Activated CD8-positive, alpha-beta memory T cell treated with anti-CD3 and anti-CD28 coated beads for 24 hours (primary cell): Measurements from ENCODE around the gene PNPLA7.
"Not testable (repeated sequence)": the region's sequence is repeated elsewhere in the genome, so short reads cannot be mapped to it uniquely, and the experiment has no call there.

Source experiments
- DNase-seq: peaks from one replicate; pipeline ENCODE4 v3.0.0-alpha.2; 2020

The PNPLA7 gene

GRCh38 chr9:137574192-137574591, 24.0 kb upstream of the PNPLA7 start:
- no peak for DNase-seq

- no peak for DNase-seq
Observed at GRCh38 chr9:137570566-137570965, 20.4 kb upstream of the PNPLA7 start.

- no peak for DNase-seq
Observed at GRCh38 chr9:137569609-137570203, 19.5 kb upstream of the PNPLA7 start.

DNA sequence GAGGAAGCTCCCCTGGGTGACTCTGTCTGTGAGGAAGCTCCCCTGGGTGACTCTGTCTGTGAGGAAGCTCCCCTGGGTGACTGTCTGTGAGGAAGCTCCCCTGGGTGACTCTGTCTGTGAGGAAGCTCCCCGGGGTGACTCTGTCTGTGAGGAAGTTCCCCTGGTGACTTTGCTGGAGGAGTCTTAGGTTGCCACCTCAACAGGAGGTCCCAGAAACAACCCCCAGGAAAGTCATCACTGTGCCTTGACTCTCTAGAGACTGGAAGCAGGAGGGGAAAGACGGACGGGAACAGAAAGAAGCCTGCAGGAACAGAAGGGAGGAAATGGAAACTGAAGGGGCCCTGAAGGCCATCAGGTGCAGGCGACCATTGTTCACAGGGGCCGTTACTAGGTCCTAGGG, 18.2 kb upstream of the PNPLA7 start:
- DNase-seq, result not testable (repeated sequence)

DNA sequence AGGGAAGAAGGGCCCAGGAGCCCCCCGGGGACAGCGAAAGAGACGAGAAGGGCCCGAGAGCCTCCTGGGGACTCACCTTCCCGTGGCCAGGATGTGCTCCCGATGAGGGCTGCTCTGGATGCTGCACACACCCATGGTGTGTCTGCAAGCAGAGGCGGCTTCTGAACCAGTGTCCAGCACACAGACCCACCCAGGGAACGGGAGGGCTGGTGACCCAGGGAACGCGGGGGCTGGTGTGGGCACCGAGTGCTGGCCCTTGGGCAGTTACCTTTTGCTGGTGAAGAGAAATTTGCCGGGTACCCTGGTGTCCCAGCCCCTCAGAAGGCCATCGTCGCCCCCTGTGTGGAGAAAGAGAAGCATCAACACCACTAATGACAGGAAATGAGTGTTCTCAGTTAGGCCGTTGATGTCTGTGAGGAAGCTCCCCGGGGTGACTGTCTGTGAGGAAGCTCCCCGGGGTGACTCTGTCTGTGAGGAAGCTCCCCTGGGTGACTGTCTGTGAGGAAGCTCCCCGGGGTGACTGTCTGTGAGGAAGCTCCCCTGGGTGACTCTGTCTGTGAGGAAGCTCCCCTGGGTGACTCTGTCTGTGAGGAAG, 14.7 kb upstream of the PNPLA7 start:
- no peak for DNase-seq

DNA sequence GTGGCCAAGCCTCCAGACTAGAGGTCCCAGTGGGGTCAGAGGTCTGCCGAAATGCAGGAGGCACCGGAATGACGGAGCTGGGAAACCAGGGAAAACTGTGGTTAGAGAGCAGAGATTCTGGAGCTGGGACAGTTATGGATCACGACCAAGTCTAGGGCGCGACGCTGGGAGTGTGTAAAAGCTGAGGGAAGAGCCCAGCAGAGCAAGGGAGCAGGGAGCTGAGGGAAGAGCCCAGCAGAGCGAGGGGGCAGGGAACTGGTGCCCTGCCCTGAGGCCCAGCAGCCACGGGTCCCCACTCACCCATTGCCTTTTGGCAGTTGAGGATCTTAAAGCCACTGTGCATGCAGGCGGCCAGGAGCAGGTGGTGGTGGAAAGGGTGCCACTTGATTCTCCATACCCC, 13.9 kb upstream of the PNPLA7 start:
- no peak for DNase-seq

DNA sequence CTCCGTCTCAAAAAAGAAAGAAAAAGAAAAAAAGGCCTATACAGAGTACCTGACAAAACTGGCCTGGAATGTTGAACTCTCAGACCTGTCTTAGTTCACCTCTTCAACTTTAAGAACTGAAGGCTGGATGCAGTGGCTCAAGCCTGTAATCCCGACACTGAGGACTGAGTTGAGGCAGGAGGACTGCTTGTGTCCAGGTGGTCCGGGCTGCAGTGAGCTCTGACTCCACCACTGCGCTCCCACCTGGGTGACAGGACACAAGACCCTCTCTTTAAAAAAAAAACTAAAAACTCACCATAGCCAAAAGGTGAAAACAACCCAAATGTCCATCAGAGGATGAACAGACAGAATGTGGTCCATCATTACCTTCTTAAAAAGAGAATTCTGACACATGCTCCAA, 7.9 kb upstream of the PNPLA7 start:
- DNase-seq, result no peak

DNA sequence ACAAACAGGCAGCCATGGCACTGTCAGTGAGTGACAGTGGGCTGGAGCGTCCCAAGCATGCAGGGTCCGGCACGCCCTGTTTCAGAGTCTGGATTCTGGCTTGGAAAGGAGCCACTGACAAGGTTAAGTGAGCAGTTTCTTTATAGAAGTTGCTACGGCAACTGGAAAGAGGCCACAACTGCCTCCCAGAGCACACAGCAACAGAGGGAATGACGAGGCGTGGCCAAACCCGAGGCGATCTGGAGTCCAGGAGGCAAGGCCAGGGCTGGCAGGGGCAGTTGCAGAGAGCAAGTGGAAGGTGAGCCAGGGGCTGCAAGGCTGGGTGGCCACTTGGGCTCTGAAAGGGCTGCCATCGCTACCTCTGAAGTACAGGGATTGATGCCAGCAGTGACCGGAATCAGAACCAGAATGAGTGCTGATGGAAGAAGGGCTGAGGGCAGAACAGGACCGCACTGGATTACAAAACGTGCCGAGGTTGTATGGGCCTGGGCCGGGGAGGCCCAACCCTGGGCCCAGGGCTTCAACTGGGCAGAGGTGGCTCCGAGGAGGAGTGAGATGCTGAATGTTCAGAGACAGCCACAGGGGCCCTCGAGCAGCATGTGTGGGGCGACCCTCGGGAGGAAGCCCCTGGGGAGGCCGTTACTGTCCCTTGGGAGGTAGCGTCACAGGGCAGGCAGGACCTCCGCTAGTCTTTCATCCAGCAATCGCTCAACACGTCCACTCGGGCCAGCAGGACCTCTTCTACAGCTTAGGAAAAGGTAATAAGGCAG, 6.1 kb upstream of the PNPLA7 start:
- DNase-seq, result no peak

- DNase-seq, result no peak
Observed at GRCh38 chr9:137555179-137555578, 5.0 kb upstream of the PNPLA7 start.

- no peak for DNase-seq
Observed at GRCh38 chr9:137554349-137554748, 4.1 kb upstream of the PNPLA7 start.

DNA sequence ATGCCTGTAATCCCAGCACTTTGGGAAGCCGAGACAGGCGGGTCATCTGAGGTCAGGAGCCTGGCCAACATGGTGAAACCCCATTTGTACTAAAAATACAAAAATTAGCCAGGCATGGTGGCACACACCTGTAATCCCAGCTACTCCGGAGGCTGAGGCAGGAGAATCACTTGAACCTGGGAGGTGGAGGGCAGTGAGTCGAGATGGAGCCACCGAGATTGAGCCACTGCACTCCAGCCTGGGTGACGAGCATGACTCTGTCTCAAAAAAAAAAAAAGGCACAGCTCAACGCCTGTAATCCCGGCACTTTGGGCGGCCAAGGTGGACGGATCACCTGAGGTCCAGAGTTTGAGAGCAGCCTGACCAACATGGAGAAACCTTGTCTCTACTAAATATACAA, 3.5 kb upstream of the PNPLA7 start:
- DNase-seq, result not testable (repeated sequence)

DNA sequence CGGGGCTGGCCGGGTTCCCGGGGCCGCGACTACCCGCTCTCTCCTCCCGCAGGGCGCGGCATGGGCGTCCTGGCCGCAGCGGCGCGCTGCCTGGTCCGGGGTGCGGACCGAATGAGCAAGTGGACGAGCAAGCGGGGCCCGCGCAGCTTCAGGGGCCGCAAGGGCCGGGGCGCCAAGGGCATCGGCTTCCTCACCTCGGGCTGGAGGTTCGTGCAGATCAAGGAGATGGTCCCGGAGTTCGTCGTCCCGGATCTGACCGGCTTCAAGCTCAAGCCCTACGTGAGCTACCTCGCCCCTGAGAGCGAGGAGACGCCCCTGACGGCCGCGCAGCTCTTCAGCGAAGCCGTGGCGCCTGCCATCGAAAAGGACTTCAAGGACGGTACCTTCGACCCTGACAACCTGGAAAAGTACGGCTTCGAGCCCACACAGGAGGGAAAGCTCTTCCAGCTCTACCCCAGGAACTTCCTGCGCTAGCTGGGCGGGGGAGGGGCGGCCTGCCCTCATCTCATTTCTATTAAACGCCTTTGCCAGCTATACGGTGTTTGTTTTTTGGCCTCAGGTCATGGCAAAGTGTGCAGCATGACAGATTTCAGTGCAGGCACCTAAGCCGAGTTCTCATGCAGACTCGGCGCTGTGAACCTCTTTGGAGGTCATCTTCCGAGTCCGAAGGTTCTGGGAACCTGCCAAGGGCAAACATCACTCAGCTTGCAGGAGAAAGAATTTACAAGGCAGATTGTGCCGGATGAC, 2.0 kb upstream of the PNPLA7 start:
- DNase-seq, result no peak

DNA sequence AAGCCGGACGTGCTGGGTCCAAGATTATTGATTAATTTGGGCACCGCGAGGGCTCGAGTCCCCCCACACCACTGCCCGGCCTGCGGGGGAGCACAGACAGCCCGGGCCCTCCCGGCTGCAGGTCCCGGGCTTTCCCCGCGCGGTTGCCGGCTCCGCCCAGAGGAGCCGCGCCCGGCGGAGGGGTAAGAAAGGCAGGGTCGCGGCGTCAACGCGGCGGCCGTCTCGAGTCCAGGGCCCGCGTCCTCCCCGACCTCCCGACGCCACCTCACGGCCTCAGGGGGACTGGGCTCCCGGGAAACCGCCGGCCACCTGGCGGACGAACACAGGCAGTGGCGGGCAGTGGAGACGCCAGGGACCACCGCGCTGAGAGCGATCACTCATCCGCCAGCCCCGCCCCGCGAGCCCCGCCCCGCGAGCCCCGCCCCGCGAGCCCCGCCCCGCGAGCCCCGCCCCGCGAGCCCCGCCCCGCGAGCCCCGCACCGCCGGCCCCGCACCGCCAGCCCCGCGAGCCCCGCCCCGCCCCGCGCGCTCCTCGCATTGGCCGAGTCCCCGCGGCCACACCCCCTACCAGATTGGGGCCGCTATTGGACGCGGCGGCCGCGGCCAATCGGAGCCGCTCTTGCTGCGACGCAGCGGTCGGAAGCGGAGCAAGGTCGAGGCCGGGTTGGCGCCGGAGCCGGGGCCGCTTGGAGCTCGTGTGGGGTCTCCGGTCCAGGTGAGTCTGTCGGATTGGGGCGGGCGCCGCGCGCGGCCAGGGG, 1.2 kb upstream of the PNPLA7 start, which contains the start of gene MRPL41:
Gene MRPL41 (plus strand): TSS at position 616 of the 758 bp plus-strand sequence. CDS start 203 bp downstream, outside the sequence.
- DNase-seq, result peak; percentile 92

- DNase-seq, result not testable (repeated sequence)
Observed at GRCh38 chr9:137550958-137551263, 709 bp upstream of the PNPLA7 start.

DNA sequence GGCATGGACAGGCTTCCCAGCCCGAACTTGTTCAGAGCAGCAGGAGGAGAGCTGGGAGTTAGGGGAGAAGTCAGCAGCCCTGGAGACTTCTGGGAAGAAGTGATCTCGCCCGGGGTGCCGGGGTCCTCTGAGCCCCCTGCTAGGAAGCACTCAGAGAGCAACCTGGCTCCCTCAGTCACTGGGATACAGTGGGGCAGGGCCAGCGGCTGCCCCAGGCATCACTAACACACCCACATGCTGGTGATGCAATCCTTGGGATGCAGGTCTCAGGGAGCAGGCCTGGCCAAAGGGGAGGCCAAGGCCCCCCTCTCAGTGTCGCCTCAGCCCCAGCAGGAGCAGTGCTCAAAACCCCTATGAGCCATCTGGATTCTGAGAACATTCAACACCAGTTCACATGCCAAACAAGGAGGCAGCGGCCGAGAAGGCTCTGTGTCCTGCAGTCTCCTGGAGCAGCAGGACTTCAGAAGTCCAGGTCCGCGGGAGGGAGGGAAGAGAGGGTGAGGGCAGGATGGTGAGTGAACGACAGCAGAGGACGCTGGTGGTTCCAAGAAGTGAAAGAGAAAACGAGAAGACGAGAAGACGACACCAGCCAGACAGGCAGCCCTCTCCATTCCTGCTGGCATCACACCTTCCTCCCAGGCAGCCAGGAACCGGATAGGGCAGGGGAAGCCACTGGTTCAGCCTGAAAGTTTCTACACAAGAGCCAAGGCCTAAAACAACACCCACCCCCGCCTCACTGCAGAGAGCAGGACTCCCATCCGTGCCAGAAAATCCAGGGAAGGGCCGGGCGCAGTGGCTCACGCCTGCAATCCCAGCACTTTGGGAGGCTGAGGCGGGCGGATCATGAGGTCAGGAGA, 2.3 kb downstream of the PNPLA7 start:
- DNase-seq, result no peak

DNA sequence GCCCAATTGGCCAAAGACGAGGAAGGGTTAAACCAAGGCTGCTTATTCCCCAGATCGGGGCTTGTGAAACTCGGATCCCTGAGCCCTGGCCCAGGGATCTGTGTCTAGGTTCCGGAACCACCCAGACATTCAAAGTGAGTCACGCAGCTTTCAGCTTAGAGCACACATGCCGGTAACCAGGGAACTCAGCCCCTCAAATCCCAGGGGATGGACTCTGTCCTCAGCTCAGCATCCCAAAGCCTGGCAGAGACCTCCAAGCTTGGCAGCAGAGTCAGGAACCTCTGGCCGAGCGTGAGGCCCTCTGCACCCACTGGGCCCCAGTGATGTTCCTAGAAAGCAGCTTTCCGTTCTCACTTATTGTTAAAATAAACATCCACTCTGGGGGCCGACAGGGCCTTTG, 5.1 kb downstream of the PNPLA7 start:
- DNase-seq, result no peak

DNA sequence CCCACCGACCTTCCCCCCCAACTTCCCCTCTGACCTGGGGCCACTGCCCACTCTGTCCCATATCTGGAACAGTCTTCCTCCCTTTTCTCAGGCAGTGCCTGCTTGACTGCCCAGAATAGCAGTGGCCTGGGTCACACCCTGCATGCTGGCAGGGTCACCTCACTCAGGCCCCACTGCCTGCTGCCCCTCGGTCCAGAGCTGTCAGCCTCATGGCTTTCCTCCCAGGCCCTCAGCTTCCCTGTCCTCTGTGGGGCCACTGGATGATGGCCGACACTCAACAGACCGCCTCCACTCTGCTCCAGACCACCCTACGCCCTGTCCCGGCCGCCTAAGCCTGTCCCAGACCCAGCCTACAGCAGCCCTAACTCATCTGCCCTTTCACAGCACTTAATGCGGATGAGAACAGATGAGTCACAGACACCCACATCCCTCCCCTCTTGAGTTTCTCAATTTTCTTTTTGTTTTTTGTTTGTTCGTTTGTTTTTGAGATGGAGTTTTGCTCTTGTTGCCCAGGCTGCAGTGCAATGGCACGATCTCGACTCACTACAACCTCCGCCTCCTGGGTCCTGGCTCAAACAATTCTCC, 5.9 kb downstream of the PNPLA7 start:
- DNase-seq, result no peak

GRCh38 chr9:137543237-137543963, 6.8 kb downstream of the PNPLA7 start:
- DNase-seq, result no peak

DNA sequence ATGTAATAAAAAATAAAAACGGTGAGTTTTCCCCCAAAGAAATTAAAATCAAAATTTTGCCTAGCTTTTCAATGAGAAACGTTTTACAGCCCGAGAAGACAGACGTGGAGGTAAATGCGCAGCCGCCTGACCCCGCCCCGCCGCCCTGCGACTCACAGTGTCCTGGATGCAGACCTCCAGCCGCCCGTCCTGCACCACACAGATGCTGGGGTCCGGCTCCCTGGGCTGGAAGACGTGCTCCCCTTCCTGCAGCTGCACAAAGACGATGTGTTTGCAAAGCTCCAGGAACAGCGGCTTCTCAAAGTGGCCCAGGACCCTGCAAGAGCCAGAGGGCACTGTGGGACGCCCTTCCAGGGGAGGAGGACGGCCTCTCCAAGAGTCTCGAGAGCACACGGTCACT, 7.7 kb downstream of the PNPLA7 start:
- DNase-seq, result no peak

GRCh38 chr9:137540536-137540935, 9.7 kb downstream of the PNPLA7 start:
- DNase-seq, result no peak

DNA sequence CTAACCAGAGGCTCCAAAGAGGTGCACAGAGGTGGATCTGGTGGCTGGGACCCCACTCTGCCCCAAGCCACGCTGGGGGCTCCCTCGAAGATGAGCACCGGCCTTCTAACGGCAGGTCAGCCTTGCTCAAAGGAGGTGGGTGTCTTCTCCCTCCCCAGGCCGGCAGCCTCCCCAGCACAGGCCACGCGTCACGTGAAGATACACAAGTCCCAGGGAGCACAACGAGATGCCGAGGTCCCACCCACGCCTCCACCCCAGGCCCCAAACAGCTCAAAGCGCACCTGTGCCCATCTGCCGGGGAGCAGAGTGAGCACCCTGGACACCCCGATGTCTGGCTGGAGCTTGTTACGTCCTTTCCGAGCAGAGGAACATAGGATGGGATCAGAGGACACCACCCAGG, 12.1 kb downstream of the PNPLA7 start:
- DNase-seq, result no peak
